Fibroblast of skin of left quadriceps (primary cell): ENCODE measurements around the gene PALD1.

Experiments used
- DNase-seq, 2 experiments: peaks; one replicate each; pipeline ENCODE4 v3.0.0-alpha.2; 2013; ENCODE audit warnings: low read depth in 2 of 2

Gene PALD1

DNA sequence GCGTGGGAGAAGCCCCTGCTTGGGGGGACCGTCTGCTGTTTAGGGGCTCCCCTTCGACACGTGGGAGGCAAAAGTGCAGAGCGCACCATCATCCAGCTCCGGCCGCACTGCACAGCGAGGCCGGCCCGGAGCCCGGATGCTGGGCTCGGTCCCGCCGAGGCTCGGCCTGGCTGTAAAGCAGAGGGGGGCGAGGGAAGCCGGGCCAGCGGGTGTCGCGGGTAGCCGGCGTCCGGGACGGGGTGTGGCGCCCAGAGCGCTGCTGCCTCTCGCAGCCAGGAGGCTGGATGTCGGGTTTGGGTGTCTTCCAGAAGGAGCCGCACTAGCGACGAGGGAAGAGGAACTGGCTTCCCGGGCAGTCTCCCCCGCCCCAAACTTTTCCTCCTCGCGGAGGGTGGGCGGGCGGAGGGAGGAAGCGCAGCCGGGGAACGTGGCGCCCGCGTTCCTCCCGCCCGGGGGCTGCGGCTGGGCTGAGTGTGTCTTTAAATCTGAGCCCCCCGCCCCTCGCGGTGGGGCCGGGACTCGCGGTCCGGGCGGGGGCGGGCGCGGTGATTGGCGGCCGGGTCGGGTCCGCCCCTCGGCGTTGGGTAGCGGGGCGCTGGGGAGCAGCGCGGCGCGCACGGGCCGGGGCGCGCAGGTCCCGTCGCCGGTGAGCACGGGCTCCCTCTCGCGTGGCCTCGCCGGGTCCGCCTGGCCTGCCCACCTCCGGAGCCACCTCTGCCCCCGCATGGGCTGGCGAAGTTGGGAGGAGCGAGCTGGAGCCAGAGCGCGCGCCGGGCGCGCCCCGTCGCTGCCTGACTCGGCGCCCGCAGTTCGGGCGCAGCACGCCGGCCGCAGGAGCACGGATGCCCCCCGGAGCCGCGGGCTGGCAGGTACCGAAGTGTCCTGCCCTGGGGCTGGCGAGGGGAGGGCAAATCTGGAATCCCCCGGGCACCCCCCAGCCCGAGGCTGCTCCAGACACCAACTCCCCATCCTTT, at the start of gene PALD1:
Gene PALD1, plus strand, starts transcription at position 577 of the 974 bp plus-strand sequence. CDS start 47,185 bp downstream, outside the sequence.
- DNase-seq, result peak in 1 of 2 experiments; percentile 4

DNA sequence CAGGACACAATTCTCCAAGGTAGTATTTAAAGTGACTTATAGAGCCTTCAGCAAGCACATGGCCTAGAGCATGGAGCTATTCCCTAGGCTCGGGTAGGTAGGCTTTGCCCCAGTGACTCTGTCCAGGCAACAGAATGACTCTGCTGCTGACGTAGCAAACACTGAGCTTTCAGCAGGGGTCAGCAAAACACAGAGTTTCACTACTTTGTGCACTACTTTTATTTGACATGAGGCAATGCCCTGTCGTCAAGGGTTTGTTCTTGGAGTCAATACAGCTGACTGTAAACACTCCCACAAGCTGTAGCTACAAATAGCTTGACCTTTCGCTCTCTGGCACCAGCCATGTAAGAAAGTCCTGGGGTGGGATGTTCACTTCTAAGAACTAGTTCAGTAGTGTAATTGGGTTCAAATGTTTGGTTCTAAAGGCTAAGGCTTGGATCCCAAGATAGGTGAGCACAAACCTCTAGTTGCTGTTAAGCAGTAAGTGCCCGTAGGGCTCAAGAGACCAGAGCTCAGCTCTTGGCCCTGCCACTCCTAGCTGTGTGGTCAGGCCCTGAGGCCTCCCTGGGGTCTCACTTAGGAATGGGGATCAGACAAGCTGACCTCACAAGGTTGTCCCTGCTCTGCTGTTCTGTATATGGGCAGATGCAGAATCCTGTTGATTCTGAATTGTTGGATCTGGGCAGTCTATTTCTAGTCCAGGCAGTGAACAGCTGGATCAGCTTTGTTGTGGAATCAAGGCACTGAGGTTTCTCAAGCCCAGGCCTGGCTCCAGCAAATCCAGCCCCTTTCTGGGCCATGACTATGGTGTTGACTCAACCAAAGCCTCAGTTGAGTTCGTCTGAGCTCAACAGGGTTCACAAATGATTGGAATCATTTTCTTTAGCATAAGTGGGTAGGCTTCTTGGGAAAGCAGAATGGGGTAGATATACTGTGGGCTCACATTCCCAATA, 47.8 kb upstream of the PALD1 start:
- DNase-seq, result no peak

DNA sequence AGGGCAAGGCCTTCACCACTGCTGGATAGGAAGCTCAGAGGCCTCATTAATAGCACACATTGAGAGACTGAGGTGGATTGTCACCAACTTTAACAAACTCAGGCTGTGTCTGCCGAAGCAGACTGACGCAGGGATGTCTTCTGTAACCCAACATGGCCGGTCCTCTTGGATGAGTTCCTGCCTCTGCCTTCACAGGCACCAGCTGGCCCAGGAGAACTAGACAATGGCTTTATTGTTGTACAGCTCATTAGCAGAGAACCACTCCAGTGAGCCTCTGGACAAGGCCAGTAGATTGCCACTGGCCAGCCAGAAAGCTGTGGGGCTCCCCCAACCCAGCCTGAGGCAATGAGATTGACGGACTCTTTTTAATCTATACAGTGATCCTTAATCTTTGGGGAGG, 46.5 kb upstream of the PALD1 start:
- no peak for DNase-seq

DNA sequence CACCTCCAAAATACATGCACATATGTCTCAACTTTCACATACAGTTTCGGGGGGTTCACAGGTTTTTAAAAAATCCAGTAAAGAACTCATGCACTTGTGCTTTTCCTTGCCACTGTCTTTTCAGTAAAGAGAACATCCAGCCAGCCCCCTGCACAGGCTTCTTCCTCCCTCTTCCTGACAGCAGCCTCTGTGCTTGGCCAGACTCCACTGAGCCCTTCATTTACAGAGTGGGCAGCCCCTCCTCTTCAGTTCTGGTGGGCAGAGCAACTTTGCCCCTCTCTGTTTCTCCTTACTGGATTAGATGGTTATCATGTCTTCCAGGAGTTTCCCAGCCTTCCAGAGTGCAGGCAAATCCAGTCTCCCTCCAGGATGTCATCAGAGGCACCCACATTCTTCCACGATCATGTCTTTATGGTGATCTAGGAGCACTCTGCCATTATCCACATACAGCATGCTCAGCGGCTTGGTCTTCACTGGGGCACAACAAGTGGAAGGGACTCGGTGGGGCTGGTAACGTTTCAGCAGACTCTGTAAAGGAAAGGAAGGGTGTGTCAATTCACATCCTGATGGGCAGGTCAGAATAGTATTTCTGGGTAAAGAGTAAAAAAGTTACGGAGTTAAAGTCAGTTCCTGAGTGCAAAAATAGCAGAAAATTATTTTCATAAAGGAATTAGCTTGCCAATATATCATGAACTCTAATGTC, 45.9 kb upstream of the PALD1 start:
- no peak for DNase-seq

DNA sequence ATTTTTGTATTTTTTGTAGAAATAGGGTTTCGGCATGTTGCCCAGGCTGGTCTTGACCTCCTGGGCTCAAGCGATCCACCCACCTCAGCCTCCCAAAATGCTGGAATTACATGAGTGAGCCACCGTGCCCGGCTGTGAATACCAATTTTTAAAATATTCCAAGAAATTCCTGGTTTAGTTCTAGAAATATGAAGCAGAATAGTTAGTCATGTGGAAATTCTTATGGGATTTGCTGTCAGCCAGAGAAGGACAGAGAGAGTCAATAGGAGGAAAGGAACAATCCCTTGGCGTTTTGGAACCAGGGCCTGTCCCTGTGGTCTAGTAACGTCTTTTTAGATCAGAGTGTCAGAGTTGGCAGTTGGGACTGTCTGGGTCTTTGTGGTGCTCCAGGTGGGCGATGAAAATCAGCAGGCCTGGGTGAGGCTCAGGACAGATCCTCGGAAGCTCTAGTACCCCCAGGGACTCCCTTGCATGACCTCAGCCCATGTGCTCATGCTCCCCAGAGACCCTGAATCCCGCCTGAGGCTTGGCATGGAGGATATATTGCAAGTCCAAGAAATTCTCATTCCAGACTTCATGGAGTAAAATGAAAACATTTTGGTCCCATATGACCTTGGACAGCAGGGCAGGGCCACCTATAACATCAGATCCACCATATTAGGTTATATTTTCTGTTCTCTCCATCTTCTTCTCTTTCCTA, 44.8 kb upstream of the PALD1 start:
- DNase-seq, result no peak

DNA sequence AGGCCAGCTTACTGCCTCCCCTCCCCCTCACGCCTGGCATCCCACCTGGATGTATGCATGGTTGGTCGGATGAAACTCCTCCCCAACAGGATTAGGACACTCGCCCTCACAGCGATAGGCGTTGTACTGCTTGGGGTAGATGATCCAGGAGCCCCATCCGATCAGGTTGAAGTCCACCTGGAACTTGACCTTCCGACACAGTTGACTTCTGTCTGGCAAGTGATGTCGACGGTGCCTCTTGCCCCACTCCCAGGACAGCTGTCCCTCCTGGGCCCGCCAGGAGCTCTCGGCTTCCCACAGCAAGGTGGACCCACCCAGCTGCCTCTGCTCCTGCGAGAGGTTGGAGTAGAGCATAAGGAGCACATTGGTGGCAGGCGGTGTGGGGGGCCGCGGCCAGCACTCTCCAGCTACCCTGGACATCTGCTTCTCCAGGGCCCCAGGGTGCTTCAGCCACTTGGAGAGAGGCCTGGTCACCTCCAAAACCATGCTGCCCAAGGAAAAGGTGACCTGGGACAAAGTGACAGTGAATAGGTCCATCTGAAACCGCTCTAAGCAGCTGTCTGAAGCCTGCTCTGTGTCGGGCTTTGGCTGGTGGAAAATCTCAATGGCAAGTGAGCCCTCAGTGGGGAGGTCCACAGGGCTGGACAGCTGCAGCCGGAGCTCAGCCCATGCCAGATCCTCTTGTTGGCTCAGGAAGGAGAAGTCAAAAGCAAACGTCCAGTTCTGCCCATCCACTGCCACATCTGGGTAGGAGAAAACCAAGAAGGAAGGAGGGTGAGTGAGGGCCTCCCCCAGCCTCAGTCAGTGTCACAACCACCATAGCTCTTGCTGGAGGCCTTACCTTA, 43.1 kb upstream of the PALD1 start:
- DNase-seq, result no peak

DNA sequence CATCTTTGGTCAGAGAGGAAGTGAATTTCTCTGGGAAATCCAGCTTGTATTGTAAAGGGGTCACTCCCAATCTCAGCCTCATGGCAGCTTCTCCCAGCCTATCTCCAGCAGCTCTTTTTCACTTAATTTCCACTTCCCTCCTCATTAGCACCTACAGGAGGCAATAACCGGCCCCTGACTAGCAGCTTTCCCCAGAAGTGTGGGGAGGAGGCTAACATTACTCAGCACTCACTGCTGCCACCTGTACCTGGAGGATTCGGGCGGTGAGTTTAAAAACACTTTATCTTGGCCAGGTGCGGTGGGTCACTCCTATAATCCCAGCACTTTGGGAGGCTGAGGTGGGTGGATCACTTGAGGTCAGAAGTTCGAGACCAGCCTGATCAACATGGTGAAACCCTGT, 40.8 kb upstream of the PALD1 start:
- no peak for DNase-seq

DNA sequence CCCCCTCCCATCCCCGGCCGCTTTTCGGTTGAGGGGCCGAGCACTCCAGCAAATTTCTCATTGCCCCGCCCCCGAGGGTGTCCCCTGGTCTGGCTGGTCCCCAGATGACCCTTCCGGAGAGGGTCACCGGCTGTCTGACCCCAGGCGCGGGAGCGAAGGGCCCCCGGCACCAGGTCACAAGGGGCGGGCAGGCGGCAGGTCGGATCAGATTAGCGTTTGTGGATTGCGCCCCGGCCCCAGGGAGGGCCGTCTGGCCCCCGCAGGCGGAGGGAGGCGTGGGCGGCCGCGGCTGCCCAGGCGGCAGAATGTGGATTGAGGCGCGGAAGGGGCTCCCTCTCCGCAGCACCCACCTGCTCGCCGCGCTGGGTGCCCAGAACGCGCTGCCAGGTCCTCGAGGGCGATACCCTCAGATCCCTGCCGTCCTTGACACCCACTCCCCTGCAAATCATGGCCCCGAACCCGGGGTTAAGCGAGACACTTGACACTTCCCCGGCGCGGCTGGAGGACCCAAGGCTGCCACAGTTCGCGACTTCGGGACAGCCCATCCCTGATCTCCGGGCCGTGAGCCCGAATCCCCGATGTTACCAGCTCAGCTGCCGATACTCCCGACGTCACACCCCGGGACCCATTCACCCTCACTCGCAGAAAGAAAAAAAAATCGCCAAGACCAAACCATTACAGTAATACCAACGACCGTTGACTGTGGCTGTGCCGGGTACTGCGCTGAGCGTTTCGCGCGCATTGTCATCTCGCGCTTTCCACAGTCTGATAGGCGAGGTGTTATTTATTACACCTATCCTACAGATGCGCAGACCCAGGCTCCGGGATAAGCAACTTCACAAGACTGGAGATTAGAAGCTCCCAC, 38.0 kb upstream of the PALD1 start:
- no peak for DNase-seq

DNA sequence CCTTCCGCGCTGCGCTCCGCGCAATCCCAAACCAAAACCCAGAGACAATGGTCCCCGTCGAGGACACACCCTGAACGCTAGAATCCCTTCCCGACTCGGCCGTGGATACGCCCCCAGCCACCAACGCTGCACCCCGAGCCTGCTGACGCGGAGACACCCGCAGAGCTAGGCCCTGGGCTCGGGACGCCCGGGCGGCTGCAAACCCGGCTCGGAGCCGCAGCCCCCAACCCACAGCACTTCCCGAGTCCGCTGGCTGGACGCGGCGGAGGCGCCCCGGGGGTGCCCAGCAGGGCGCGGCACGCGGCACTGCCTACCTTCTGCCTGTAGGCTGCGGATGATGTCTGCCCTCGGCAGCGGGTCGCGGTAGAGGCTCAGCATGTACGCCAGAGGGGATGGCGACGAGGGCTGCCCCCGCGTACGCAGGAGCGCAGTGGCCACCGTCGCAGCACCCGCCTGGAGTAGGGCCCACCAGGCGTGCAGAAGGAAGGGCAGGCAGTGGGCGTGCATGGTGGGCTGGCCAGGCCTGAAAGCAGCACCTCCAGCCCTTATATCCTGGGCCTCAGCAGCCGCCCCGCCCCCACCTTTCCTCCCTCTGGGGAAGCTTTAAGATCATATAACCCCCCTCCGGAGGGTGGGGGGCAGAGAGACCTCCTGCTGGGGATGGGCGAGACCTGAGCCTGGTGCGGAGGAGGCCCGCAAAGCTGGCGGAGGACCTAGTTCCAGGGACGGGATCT, 37.2 kb upstream of the PALD1 start, which contains the start of gene NODAL:
Gene NODAL, minus strand, starts transcription at position 521 of the 734 bp plus-strand sequence. Its CDS starts 14 bp downstream, at position 507.
- no peak for DNase-seq

DNA sequence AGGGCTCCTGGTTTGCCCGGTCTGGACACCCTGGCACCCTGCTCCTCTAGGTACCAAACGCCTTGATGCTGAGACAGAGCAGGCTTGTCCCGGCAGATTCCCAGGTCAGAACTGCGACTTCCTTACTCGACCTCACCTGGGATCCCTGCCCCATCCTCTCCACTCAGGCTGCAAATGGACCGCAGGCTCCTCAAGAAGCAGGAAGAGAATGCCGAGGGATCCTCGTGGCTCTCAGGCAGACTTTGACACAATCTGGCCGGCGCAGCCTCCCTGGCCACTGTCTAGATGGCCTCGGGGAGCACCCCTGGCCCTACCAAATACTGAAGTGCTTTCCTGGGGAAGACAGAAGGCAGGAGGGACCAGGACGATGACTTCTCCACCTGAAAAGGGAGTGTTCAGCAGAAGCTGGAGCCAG, 36.7 kb upstream of the PALD1 start:
- DNase-seq, result no peak

DNA sequence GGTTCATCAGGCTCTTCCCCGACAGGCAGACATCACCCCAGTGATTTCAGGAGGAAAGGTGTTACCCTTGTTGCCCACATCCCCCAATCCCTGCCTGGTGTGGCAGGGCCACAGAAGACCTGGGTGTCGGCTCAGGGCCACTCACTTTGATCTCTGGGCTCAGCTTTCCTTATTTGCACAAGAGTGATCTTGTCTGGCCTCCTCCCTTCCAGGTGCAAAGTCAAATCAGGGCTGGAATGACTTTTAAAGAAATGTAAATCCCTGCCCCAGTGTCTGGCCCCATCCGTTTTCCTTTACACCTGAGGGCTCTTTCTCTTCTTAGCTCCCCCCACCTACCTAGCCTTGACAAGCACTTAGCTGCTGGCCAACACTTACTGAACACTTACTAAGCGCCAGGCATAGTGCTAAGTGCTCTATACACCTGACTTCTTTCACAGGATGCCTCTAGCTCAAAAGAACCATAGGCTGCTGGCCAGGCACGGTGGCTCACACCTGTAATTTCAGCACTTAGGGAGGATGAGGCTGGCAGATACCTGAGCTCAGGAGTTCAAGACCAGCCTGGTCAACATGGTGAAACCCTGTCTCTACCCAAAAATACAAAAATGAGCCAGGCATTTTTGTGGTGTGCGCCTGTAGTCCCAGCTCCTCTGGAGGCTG, 36.1 kb upstream of the PALD1 start:
- no peak for DNase-seq

DNA sequence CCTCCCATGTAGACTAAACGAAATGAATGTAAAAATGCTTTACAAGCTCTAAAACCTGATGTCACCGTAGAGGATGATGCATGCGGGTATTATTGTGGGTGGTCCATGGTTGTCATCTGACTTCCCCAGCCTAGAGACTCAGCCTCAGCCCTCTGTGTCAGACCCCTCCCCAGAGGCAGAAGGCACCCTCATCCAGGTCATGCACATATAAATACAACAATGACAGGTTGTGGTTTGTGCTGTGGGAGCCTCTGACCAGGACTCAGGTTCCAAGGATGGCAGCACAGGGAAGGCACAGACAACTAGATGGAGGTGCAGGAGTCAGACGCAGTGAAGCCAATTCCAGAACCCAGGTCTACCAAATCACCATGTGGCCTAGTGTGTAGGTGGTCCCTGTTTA, 33.8 kb upstream of the PALD1 start:
- no peak for DNase-seq

DNA sequence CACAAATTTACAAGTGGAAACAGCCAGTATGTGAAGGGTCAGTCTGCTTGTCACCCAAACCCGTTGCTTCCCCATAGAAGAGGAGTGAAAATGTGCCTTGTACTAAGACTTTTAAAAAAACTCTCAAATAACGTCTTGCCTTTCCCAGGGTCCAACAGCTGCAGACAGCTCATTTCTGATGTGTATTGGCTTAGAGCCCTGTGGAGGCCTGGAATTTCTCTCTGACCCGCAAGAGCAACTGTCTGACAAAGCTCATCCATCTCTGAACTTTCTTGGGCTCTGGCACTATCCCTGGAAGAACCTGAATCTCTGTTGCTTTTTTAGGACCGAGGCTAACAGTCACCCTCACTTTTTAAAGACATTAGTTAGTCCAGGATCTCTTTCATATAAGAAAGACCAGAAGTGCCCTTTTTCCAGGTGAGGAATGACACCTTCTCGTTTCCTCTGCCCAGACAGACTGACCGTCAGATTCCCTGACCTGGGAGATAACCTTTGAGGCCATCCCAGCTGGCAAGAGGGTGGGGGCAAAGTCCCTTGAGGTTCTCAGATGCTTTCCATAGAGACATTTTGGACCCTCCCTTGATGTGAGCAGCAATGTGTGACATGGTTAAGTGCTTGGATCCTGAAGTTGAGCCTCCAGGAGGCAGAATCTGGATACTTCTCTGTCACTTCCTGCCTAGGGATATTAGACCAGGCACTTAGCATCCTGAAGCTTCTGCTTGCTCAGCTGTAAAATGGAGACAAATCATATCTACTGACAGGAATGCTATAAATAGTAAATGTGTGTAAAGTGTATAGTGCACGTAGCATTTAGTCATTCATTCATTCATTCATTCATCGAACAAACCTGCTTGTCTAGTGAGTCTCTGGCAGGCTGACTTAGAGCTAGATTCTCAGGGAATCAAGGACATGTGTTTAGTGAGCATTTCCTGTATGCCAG, 32.6 kb upstream of the PALD1 start:
- peak in 1 of 2 experiments; percentile 7 for DNase-seq

DNA sequence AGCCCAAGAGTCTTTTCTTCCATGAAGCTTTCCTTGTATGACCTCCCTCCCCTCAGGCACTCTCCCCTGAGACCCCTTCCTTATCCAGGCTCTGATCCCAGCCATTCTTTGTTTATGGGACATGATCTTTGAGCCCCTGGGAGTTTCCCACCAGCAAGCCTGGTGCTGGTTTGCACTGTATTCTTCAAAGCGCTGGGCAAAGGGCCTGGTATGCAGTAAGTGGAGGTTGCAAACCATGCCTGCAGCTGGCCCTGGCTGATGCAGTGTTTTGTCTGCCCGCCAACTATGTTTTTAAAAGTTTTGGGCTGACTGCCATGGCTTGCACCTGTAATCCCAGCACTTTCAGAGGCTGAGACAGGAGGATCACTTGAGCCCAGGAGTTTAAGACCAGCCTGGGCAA, 30.3 kb upstream of the PALD1 start:
- no peak for DNase-seq

DNA sequence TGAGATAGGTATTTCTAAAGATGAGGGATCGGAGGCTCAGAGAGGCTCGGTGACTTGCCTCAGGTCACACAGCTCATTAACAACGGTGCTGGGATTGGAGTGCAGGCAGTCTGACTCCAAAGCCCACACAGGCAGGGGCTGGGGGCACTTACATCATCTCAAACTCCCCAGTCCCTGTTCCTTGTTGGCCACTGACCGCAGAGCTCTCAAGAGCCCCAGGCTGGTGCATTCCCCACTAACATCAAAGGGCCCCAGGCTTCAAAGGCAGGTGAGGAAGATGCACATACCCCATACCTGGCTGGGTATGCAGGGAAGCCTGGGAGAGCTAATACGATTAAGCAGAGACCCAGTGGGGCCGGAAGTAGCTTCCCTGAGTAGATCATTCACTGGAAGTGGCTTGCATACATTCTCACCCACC, 23.3 kb upstream of the PALD1 start:
- DNase-seq, result no peak

DNA sequence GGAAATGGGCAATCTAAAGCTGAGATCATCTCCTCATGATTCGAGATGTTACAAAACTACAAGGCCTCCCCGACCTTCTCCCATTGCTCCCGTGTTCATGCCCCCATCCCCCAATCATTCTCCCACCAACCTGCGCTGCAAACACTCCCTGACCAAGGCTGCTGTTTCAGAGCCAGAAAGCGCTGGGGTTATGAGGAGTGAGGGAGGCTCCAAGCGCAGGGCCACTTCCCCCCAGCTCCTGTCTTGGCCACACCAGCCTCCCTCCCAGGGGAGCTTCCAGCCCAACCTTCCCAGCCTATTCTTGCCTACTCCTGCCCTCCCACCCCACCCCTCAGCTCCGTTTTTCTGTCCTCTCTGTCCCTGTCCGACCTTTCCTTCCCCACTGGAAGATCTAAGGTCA, 22.4 kb upstream of the PALD1 start:
- DNase-seq, result no peak
